Tibial artery (tissue), 4 donors: Measurements from ENCODE around the gene MALRD1.

ENCODE experiments used
- DNase-seq, 2 donors: peaks; one replicate each; pipeline ENCODE4 v3.0.0-alpha.2; 2019
- H3K27ac ChIP-seq, 2 donors: fragments of 200-600 bp; sonication (generic) in 1 of 2; 1 replicate in 1 of 2; 2 replicates in 1 of 2; pipeline ENCODE4 v1.5.1; 2018 to 2019; ENCODE audit warnings: mild to moderate bottlenecking in 1 of 2
- H3K27me3 ChIP-seq, 2 donors: fragments of 200-600 bp; sonication (generic) in 1 of 2; one replicate each; pipeline versions ENCODE4 v1.5.1 to v1.6.0; 2016 to 2019
- H3K36me3 ChIP-seq, 3 donors: fragments of 200-600 bp; sonication (generic) in 2 of 3; one replicate each; pipeline ENCODE4 v1.5.1; 2016 to 2019; ENCODE audit warnings: mild to moderate bottlenecking in 2 of 3
- H3K4me1 ChIP-seq, 4 donors: fragments of 200-600 bp; sonication (generic) in 2 of 4; 1 replicate in 3 of 4; 2 replicates in 1 of 4; pipeline ENCODE4 v1.5.1; 2016 to 2019
- H3K4me3 ChIP-seq, 2 donors: fragments of 200-600 bp; sonication (generic) in 1 of 2; 1 replicate in 1 of 2; 2 replicates in 1 of 2; pipeline ENCODE4 v1.5.1; 2018 to 2019; ENCODE audit warnings: mild to moderate bottlenecking in 2 of 2
- H3K9me3 ChIP-seq, 3 donors: fragments of 200-600 bp; sonication (generic) in 1 of 3; one replicate each; pipeline ENCODE4 v1.5.1; 2016 to 2019
- CTCF ChIP-seq, 2 experiments: fragments of 200-600 bp in 1 of 2; fragments of 450-650 bp in 1 of 2; IDR thresholded peaks; one replicate each; pipeline ENCODE4 v1.5.1; 2017 to 2019; ENCODE audit warnings: antibody characterized with exemption in 2 of 2, mild to moderate bottlenecking in 1 of 2, moderate library complexity in 1 of 2
- intact Hi-C: fragments of 100-400 bp; cut with DNase I; formaldehyde crosslinking; loops from one replicate; pipeline ENCODE4 v1.15.0; 2023; ENCODE audit warnings: low total_unique reads

Gene MALRD1

DNA sequence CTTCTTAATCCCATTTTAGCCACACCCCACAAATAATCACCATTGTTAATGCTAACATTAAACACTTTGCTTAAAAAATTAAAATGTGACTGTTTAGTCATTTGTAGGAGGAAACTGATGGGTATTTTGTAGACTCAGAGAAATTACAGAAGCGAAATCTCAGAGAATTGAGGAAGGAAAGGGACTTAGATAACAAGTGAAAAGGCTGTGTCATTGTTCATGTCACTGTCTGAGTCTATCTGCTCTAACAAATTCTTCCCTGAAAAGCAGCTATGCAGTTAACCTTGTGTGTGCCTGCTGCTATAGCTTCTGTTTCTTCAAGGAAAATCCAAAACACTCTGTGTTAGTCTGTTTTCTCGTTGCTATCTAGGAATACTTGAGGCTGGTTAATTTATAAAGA, 726.7 kb downstream of the MALRD1 start:
- Histone ChIP-seq H3K36me3 (no peaks in the 10 kb centered on the region), H3K27ac (no peak overlapping the region), H3K4me3 (no peak overlapping the region), H3K9me3 (no peaks in the 10 kb centered on the region), H3K4me1 (no peaks in the 10 kb centered on the region), H3K27me3 (no peaks in the 10 kb centered on the region)
- TF ChIP-seq CTCF (IDR thresholded peaks at IDR 0.05), result no peak
- DNase-seq, result no peak
- intact Hi-C loops, result no loop called here

DNA sequence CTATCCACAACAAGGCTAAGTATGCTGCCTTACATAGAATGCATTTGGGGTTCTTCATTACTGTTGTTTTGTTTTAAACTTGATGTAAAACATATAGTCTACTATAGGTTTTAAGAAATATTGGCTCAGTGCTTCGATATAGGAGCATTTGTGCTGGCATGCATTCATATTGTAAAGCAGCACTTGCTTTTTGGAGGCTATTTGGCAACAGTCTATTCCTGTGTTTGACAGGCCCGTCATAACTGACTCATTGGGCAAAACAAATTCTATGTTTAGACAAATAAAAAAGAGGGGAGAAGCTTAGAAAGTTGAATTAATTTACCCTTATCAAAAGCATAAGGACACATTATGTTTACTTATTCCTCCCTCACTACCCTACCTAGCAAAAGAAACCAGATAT, 729.2 kb downstream of the MALRD1 start:
- no peaks in the 10 kb centered on the region for H3K27me3 ChIP-seq
- intact Hi-C loops, result no loop called here
- no peak overlapping the region for H3K4me3 ChIP-seq
- no peak for TF ChIP-seq CTCF (IDR thresholded peaks at IDR 0.05)
- no peaks in the 10 kb centered on the region for H3K4me1 ChIP-seq
- H3K36me3 ChIP-seq, result no peaks in the 10 kb centered on the region
- H3K9me3 ChIP-seq, result no peaks in the 10 kb centered on the region
- no peak overlapping the region for H3K27ac ChIP-seq
- no peak for DNase-seq

- Histone ChIP-seq H3K9me3 (no peaks in the 10 kb centered on the region), H3K4me3 (no peak overlapping the region), H3K36me3 (no peaks in the 10 kb centered on the region), H3K27ac (no peak overlapping the region), H3K4me1 (no peaks in the 10 kb centered on the region), H3K27me3 (no peaks in the 10 kb centered on the region)
- TF ChIP-seq CTCF (IDR thresholded peaks at IDR 0.05), result no peak
- DNase-seq, result no peak
- intact Hi-C loops, result no loop called here
Measured at GRCh38 chr10:19778996-19779395, 730.4 kb downstream of the MALRD1 start.

GRCh38 chr10:19782430-19783089, 734.0 kb downstream of the MALRD1 start:
- no peak for TF ChIP-seq CTCF (IDR thresholded peaks at IDR 0.05)
- H3K27ac ChIP-seq, result no peak overlapping the region
- H3K27me3 ChIP-seq, result no peaks in the 10 kb centered on the region
- no peak overlapping the region for H3K4me3 ChIP-seq
- intact Hi-C loops, result no loop called here
- H3K9me3 ChIP-seq, result no peaks in the 10 kb centered on the region
- no peaks in the 10 kb centered on the region for H3K4me1 ChIP-seq
- DNase-seq, result no peak
- H3K36me3 ChIP-seq, result no peaks in the 10 kb centered on the region

DNA sequence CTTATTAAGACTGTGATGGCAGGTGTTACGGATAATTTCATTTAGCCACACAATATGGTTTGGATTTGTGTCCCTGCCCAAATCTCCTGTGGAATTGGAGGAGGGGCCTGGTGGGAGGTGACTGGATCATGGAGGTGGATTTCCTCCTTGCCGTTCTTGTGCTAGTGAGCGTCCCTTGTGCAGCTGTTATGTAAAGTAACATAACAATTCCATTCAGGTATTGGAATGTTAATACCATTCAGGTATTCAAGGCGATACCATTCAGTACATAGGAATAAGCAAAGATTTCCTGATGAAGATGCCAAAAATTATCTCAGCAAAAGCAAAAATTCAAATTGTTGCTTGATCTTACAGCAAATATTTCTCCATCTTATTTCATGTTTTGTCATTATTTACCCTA, 735.1 kb downstream of the MALRD1 start:
- H3K4me3 ChIP-seq, result no peak overlapping the region
- no peaks in the 10 kb centered on the region for H3K9me3 ChIP-seq
- H3K36me3 ChIP-seq, result no peaks in the 10 kb centered on the region
- no peak for DNase-seq
- intact Hi-C loops, result no loop called here
- H3K4me1 ChIP-seq, result no peaks in the 10 kb centered on the region
- no peak overlapping the region for H3K27ac ChIP-seq
- no peaks in the 10 kb centered on the region for H3K27me3 ChIP-seq
- TF ChIP-seq CTCF (IDR thresholded peaks at IDR 0.05), result no peak
